ENCODE results near the gene FAM180A.

GRCh38 chr7:135742371-135742770 is 6.2 kb downstream of the FAM180A start:
- TF ChIP-seq, protein P1, sequence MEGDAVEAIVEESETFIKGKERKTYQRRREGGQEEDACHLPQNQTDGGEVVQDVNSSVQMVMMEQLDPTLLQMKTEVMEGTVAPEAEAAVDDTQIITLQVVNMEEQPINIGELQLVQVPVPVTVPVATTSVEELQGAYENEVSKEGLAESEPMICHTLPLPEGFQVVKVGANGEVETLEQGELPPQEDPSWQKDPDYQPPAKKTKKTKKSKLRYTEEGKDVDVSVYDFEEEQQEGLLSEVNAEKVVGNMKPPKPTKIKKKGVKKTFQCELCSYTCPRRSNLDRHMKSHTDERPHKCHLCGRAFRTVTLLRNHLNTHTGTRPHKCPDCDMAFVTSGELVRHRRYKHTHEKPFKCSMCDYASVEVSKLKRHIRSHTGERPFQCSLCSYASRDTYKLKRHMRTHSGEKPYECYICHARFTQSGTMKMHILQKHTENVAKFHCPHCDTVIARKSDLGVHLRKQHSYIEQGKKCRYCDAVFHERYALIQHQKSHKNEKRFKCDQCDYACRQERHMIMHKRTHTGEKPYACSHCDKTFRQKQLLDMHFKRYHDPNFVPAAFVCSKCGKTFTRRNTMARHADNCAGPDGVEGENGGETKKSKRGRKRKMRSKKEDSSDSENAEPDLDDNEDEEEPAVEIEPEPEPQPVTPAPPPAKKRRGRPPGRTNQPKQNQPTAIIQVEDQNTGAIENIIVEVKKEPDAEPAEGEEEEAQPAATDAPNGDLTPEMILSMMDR (IDR thresholded peaks at IDR 0.05) = no peak
- no peak for TF ChIP-seq POLR2A (IDR thresholded peaks at IDR 0.05; ENCODE audit: low read depth)
- TF ChIP-seq EP300 (IDR thresholded peaks at IDR 0.05) = no peak

Measured in esophagus muscularis mucosa (tissue), 4 donors.